DND-41 (cell line): ENCODE data around the gene ZNF135.

ENCODE experiments used
- ATAC-seq: fragments of 200-7000 bp; cut with Tn5 transposase; 3 replicates; pipeline ENCODE4 v1.9.1; 2021; ENCODE audit warnings: low read depth; ENCODE audit not compliant: insufficient read depth
- DNase-seq: peaks from one replicate; pipeline ENCODE4 v3.0.0-alpha.2; 2020
- H2AFZ ChIP-seq: 2 replicates; pipeline ENCODE4 v1.6.0; 2012; ENCODE audit warnings: low read depth, low read length
- H3K27ac ChIP-seq: 2 replicates; pipeline ENCODE4 v1.5.1; 2012; ENCODE audit warnings: low read length, inconsistent platforms
- H3K27me3 ChIP-seq: fragments of 200-600 bp; sonication (generic); 2 replicates; pipeline ENCODE4 v1.6.0; 2012; ENCODE audit warnings: low read length, mild to moderate bottlenecking, inconsistent platforms; ENCODE audit not compliant: insufficient read depth, poor library complexity
- H3K36me3 ChIP-seq: 2 replicates; pipeline ENCODE4 v1.5.1; 2012; ENCODE audit warnings: low read length, inconsistent platforms; ENCODE audit not compliant: insufficient read depth
- H3K4me1 ChIP-seq: 2 replicates; pipeline ENCODE4 v1.5.1; 2012; ENCODE audit warnings: mild to moderate bottlenecking, low read length; ENCODE audit not compliant: insufficient read depth
- H3K4me2 ChIP-seq: 2 replicates; pipeline ENCODE4 v1.6.0; 2012; ENCODE audit warnings: mild to moderate bottlenecking, moderate library complexity, low read length, inconsistent platforms; ENCODE audit not compliant: insufficient read depth
- H3K4me3 ChIP-seq, 2 experiments: fragments of 200-600 bp in 1 of 2; shearing (Covaris generic) in 1 of 2; 2 replicates each; pipeline ENCODE4 v1.5.1; 2012 to 2016; ENCODE audit warnings: inconsistent platforms in 2 of 2, low read length in 2 of 2, mild to moderate bottlenecking in 2 of 2, low read depth in 1 of 2, moderate library complexity in 1 of 2
- H3K79me2 ChIP-seq: 2 replicates; pipeline ENCODE4 v1.6.0; 2012; ENCODE audit warnings: low read length, inconsistent platforms; ENCODE audit not compliant: insufficient read depth
- H3K9ac ChIP-seq: 2 replicates; pipeline ENCODE4 v1.6.0; 2012; ENCODE audit warnings: low read depth, mild to moderate bottlenecking, inconsistent platforms, low read length, moderate library complexity
- H3K9me3 ChIP-seq: 2 replicates; pipeline ENCODE4 v1.5.1; 2012; ENCODE audit warnings: low read length, moderate library complexity, mild to moderate bottlenecking, inconsistent platforms; ENCODE audit not compliant: insufficient read depth, severe bottlenecking
- H4K20me1 ChIP-seq: 2 replicates; pipeline ENCODE4 v1.6.0; 2012; ENCODE audit warnings: low read length; ENCODE audit not compliant: insufficient read depth
- EZH2 ChIP-seq: IDR thresholded peaks from 3 replicates; pipeline ENCODE4 v1.6.1; 2012; ENCODE audit warnings: borderline replicate concordance, low read depth, mild to moderate bottlenecking, moderate library complexity, low read length, inconsistent platforms; ENCODE audit not compliant: severe bottlenecking
- TF ChIP-seq, protein P1 (sequence below): IDR thresholded peaks from 2 replicates; pipeline ENCODE4 v1.5.1; 2012; ENCODE audit warnings: borderline replicate concordance, low read length, moderate library complexity, mild to moderate bottlenecking; ENCODE audit not compliant: poor library complexity, severe bottlenecking; ENCODE audit errors: extremely low read depth

The ZNF135 gene

DNA sequence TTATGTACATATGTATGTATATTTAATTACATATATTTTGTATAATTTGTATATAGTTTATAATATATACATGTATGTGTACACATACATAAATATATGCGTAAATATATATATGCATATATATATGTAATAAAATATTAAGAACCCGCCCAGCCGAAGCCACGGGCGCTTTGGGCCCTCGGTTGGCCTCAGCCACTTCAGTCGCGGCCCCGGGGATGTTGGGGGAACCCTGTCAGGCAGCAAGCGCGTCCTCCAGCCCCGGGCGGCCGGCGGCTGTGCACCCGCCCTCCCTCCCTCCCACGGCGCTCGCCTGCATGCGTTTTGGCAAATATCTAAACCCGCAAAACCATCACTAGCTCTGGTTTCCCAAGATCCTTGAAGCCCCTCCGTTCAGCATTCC lies 48.6 kb upstream of the ZNF135 start:
- H3K4me3 ChIP-seq, result peak overlapping the region in 1 of 2 experiments; percentile 80; a peak in 2 of 4 replicates

DNA sequence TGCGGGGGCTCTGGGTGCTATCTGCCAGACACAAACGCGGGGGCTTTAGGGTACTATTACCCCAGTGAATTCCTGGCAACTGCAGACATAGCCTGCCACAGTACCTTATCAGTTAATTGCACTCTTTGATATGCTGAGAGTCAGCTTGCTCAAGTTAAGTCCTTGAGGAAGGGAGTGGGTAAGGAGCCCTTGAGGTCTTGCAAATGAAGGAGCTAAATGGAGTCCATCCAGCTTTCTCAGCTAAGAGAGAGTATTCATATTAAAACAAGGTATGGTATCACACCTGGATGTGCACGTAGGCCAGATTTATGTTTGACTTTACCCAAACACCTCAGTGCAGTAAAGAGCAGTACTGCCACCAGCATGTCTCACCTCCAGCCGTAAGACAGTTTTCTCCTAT lies 44.9 kb upstream of the ZNF135 start:
- H3K4me2 ChIP-seq, result no peak overlapping the region
- peaks cover 10% of the 10 kb centered on the region for H3K4me1 ChIP-seq
- H3K9ac ChIP-seq, result no peak overlapping the region
- TF ChIP-seq, protein P1, sequence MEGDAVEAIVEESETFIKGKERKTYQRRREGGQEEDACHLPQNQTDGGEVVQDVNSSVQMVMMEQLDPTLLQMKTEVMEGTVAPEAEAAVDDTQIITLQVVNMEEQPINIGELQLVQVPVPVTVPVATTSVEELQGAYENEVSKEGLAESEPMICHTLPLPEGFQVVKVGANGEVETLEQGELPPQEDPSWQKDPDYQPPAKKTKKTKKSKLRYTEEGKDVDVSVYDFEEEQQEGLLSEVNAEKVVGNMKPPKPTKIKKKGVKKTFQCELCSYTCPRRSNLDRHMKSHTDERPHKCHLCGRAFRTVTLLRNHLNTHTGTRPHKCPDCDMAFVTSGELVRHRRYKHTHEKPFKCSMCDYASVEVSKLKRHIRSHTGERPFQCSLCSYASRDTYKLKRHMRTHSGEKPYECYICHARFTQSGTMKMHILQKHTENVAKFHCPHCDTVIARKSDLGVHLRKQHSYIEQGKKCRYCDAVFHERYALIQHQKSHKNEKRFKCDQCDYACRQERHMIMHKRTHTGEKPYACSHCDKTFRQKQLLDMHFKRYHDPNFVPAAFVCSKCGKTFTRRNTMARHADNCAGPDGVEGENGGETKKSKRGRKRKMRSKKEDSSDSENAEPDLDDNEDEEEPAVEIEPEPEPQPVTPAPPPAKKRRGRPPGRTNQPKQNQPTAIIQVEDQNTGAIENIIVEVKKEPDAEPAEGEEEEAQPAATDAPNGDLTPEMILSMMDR, result no peak
- no peak for TF ChIP-seq EZH2
- no peaks in the 10 kb centered on the region for H3K36me3 ChIP-seq
- H2AFZ ChIP-seq, result no peak overlapping the region
- DNase-seq (no peak), ATAC-seq (no peak)
- no peaks in the 10 kb centered on the region for H4K20me1 ChIP-seq
- no peaks in the 10 kb centered on the region for H3K9me3 ChIP-seq
- no peak overlapping the region for H3K27ac ChIP-seq
- no peaks in the 10 kb centered on the region for H3K27me3 ChIP-seq
- H3K79me2 ChIP-seq, result no peaks in the 10 kb centered on the region
- H3K4me3 ChIP-seq, result no peak overlapping the region

More for the DNA sequence above, 48.6 kb upstream of the ZNF135 start:
- Histone ChIP-seq H3K27me3 (no peaks in the 10 kb centered on the region), H3K36me3 (peaks cover 15% of the 10 kb centered on the region), H3K4me2 (peak overlapping the region; percentile 98), H3K4me1 (peaks cover 20% of the 10 kb centered on the region), H3K9ac (no peak overlapping the region), H3K27ac (no peak overlapping the region), H4K20me1 (no peaks in the 10 kb centered on the region), H3K9me3 (peaks cover 7% of the 10 kb centered on the region), H2AFZ (no peak overlapping the region), H3K79me2 (no peaks in the 10 kb centered on the region; the same call in 1 of the 2 replicates)
- TF ChIP-seq EZH2, result no peak
- TF ChIP-seq, protein P1, result no peak
- DNase-seq, result no peak
- ATAC-seq, result no peak

DNA sequence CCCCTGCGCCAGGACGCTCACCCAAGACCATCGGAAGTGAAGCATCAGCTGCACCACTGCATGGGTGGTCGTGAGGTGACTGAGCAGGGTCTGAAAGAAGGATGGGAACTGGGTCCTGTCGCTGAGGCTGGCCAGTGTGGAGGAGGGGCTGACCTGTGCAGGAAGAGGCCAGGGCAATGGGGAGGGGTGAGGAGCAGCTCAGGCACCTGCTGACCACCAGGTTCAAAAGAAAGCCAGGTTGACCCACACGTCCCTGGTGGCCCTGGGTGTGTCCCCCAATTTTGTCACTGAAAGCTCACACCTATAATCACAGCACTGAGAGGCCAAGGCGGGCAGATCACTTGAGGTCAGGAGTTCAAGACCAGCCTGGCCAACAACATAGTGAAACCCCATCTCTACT lies 39.0 kb upstream of the ZNF135 start:
- Histone ChIP-seq H3K4me3 (no peak overlapping the region), H3K9me3 (peaks cover under 1% of the 10 kb centered on the region), H4K20me1 (no peaks in the 10 kb centered on the region), H3K27ac (no peak overlapping the region), H3K4me2 (no peak overlapping the region), H3K79me2 (no peaks in the 10 kb centered on the region), H3K4me1 (peaks cover 6% of the 10 kb centered on the region; the same call in 1 of the 2 replicates), H3K36me3 (no peaks in the 10 kb centered on the region), H3K9ac (no peak overlapping the region), H2AFZ (no peak overlapping the region), H3K27me3 (no peaks in the 10 kb centered on the region)
- no peak for ATAC-seq
- TF ChIP-seq, protein P1, result no peak
- no peak for TF ChIP-seq EZH2
- no peak for DNase-seq
